Stimulated activated CD4-positive, alpha-beta T cell treated with anti-CD3 and anti-CD28 coated beads, Interleukin-1b, Interleukin-23, amount 100 ng/mL, for 48 hours (primary cell): ENCODE results near the gene STYX.
"Not testable (repeated sequence)": the region's sequence is repeated elsewhere in the genome, so short reads cannot be mapped to it uniquely, and the experiment has no call there.

Experiments used
- DNase-seq: peaks from one replicate; pipeline ENCODE4 v3.0.0-alpha.2; 2020

Gene STYX

GRCh38 chr14:52729925-52730708, at the start of gene STYX:
TSS of gene STYX (plus strand) at chr14:52730166. CDS start at chr14:52730475, 309 bp downstream.
- DNase-seq = peak; percentile 98

GRCh38 chr14:52683985-52684520, 45.9 kb upstream of the STYX start:
- DNase-seq = no peak

- no peak for DNase-seq
These were observed 43.8 kb upstream of the STYX start for GRCh38 chr14:52686176-52686575.

- DNase-seq = no peak
These were observed 38.8 kb upstream of the STYX start for GRCh38 chr14:52690983-52691760.

- no peak for DNase-seq
These were observed 37.6 kb upstream of the STYX start for GRCh38 chr14:52692248-52692962.

- no peak for DNase-seq
These were observed 36.9 kb upstream of the STYX start for GRCh38 chr14:52693036-52693435.

GRCh38 chr14:52693532-52693931, 36.4 kb upstream of the STYX start:
- DNase-seq = no peak

GRCh38 chr14:52694761-52695480, 35.0 kb upstream of the STYX start:
- peak; percentile 59 for DNase-seq

- peak; percentile 68 for DNase-seq
These were observed 34.4 kb upstream of the STYX start, which contains the start of gene ERO1A for GRCh38 chr14:52695481-52696091. TSS of gene ERO1A (minus strand) at chr14:52695558. CDS start at chr14:52695481, 77 bp downstream.

- no peak for DNase-seq
These were observed 29.2 kb upstream of the STYX start for GRCh38 chr14:52700701-52701172.

GRCh38 chr14:52701223-52701622, 28.7 kb upstream of the STYX start:
- no peak for DNase-seq

GRCh38 chr14:52703225-52703624, 26.7 kb upstream of the STYX start:
- no peak for DNase-seq

- DNase-seq = no peak
These were observed 26.3 kb upstream of the STYX start for GRCh38 chr14:52703664-52704063.

GRCh38 chr14:52706286-52706685, 23.7 kb upstream of the STYX start:
- DNase-seq = peak; percentile 47

- peak; percentile 94 for DNase-seq
These were observed 23.0 kb upstream of the STYX start, which contains the start of gene PSMC6 for GRCh38 chr14:52706724-52707706. TSS of gene PSMC6 (plus strand) at chr14:52707200. CDS start at chr14:52707220, 20 bp downstream.

- no peak for DNase-seq
These were observed 18.3 kb upstream of the STYX start for GRCh38 chr14:52711666-52712065.

GRCh38 chr14:52716155-52716554, 13.8 kb upstream of the STYX start:
- DNase-seq = no peak

- no peak for DNase-seq
These were observed 6.2 kb upstream of the STYX start for GRCh38 chr14:52723514-52724359.

- no peak for DNase-seq
These were observed 5.7 kb upstream of the STYX start for GRCh38 chr14:52724360-52724644.

- not testable (repeated sequence) for DNase-seq
These were observed 2.5 kb upstream of the STYX start for GRCh38 chr14:52727509-52727908.
